HG03025 (cell line): ENCODE results near the gene NDST3.
"Not testable (repeated sequence)": the region's sequence is repeated elsewhere in the genome, so short reads cannot be mapped to it uniquely, and the experiment has no call there.

ENCODE experiments used
- ATAC-seq: cut with Tn5 transposase; IDR thresholded peaks from one replicate; pipeline ENCODE4 v1.9.1; 2021; ENCODE audit warnings: mild to moderate bottlenecking, moderate library complexity; ENCODE audit not compliant: unreplicated experiment, low FRiP score

Gene NDST3

DNA sequence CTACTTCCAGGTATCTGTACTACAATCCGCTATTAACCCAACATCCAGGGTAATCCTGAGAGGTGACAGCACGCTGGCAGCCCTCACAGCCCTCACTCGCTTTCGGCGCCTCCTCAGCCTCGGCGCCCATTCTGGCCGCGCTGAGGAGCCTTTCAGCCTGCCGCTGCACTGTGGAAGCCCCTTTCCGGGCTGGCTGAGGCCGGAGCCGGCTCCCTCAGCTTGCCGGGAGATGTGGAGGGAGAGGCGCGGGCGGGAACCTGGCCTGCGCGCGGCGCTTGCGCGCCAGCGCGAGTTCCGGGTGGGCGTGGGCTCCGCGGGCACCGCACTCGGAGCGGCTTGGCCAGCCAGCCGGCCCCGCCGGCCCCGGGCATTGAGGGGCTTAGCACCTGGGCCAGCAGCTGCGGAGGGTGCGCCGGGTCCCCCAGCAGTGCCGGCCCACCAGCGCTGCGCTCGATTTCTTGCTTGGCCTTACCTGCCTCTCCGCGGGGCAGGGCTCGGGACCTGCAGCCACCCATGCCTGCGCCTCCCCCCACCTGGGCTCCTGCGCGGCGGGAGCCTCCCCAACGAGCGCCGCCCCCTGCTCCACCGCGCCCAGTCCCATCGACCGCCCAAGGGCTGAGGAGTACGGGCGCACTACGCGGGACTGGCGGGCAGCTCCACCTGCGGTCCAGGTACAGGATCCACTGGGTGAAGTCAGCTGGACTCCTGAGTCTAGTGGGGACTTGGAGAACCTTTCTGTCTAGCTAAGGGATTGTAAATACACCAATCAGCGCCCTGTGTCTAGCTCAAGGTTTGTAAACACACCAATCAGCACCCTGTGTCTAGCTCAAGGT lies 231.2 kb downstream of the NDST3 start:
- ATAC-seq, result no peak

GRCh38 chr4:118266145-118266496 lies 231.8 kb downstream of the NDST3 start:
- ATAC-seq, result not testable (repeated sequence)

GRCh38 chr4:118268780-118269179 lies 234.5 kb downstream of the NDST3 start:
- no peak for ATAC-seq

GRCh38 chr4:118270492-118270891 lies 236.2 kb downstream of the NDST3 start:
- no peak for ATAC-seq

GRCh38 chr4:118271788-118272187 lies 237.5 kb downstream of the NDST3 start:
- ATAC-seq, result no peak

DNA sequence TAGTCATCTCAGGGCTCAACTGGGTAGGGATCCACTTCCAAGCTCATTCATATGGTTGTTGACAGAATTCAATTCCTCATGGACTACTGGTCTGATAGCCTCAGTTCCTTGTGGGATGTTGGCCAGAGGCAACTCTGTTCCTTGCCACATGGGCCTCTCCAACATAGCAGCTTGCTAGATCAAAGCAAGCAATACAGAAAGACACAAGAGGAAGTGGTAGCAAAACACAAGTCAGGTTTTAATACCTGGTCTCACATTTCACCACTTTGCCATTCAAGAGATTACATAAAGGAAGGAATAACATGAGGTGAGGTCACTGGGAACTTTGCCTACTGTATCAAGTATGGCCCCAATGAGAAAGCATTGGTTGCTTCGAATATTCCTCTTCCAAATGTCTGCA lies 239.4 kb downstream of the NDST3 start:
- ATAC-seq, result no peak

DNA sequence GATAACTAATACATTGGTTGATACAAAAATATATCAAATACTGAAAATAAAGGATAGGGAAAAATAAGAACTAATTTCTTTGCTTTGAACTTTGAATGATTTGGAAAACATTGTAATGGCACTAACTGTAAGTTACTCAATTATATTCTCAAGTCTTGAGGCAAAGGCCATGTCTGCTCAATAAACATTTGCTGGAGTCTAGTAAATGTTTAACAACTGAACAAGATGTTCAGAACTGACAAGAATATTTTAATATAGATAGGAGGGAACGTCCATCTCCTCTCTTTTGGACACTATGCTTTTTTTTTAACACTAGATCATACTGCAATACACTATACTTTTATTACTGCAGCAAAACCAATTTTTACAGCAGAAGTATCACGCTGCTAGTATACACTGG lies 242.3 kb downstream of the NDST3 start:
- no peak for ATAC-seq

DNA sequence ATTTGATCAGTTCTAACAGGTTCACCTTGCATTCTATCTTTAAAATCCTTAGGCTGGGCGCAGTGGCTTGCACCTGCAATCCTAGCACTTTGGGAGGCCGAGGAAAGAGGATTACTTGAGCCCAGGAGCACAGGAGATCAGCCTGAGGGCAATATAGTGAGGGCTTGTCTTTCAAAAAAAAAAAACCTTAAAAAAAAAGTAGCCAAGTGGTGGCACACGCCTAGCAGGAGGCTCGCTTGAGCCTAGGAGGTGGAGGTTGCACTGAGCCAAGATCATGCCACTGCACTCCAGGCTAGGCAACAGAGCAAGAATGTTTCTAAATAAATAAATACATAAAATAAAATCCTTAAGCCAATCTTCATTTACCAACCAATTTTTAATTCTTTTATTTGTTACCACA lies 243.0 kb downstream of the NDST3 start:
- no peak for ATAC-seq

GRCh38 chr4:118278473-118279274 lies 244.4 kb downstream of the NDST3 start:
- peak; percentile 80 for ATAC-seq

- no peak for ATAC-seq
Measured at GRCh38 chr4:118279328-118279727, 245.0 kb downstream of the NDST3 start.

DNA sequence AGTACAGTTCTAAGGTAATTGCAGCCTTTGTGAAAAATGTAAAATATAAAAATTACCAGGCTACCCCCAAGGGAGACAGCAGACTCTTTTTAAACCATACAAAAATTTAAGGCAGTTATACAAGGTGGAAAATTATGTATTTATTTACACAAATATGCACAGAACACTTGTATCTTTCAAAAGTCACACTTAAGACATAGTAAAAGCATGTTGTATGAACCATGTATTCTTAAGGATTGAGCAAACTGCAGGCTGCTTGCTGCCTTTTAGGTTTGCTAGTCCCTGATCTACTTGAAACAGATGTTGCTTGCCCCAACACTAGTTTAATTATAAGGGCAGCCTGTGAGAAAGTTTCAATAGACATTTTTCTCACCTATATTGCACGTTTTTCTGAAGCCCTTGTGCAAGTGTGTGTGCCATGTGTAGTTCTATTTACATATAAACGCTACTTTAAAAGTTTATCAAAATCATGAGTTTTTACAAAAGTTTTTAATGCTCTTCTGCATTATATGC lies 245.7 kb downstream of the NDST3 start:
- no peak for ATAC-seq

DNA sequence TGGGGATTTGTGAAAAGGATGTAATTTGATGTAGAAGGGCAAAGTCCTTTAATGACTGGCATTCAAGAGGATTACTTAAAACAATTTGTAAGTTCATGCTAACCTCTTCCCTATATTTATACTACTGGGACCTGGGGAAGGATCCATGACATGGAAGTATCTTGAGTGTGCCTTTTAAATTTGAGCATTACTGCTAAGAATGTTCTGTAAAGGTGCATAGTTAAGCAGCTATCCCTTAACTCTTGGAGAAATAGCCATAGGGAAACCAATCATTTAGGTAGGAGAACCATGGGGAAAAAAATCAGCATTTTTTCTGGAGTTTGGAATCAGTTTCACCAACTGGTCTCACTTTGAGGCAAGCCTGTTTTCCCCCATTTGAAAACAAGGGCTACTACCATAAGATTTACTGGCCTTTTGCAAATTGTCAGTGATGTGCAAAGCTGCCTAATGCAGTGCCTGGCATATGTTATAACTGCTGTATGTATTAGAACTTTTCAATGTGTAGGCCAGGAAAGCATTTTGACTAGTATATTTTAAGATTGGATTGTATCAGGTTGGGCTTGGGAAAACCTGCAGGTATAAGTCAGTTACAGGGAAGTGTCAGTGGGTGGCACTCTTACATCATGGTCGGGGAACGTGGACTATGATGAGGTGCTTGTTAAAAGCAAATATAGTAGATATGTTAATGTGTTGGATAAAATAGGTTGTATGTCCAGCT lies 246.4 kb downstream of the NDST3 start:
- ATAC-seq, result no peak

DNA sequence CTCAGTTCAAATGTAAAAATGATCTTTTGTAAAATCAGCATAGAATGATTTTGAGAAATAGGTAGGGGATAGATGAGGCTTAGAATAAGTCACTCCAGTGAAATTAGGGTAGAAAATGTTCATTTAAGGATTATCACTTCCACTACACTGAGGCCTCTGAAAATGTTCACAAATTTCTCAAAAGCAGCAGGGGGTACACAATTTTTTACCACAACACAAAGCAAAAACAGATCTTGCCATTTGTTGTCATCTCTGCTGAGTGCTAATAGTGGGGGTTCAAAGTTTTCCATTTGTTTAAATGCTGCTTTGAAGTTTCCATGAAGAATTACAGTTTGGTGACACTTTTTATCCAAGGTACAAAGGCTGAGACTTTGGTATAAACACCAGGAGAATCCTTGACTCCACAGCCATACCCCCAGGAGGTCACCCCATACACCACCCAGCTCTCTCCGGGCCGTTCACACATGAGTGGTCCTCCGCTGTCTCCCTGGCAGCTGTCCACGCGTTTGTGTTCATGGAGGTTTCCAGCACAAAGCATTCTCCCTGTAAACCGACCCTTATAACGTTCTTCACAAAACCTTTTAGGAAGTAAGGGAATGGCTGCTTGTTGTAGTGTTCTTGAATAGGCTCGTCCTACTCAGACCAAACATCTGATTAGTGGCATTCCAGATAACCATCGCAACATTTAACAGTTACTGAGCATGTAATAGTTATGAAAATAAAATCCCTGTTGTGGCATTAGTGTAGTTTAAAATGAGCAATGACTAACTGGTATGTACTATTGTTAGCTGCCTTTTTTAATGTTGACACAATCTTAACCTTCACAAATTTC lies 247.5 kb downstream of the NDST3 start:
- no peak for ATAC-seq

DNA sequence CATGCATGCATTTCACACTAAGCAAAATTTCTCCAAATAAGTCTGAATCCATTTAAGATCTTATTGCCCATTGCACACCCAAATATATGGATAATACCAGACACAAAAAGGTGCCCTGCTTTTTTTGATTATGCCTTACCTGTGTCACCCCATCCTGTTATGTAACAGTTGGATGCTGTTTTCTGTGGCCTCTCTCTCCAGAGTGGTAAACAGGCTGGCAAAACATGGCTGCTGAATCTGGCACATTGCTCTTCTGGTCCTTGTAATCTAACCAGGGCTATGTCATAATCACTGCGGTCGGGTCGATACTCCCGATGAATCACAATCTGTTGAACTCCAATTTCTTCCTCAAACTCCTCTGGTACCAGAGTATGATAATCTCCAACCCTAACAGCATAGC lies 248.4 kb downstream of the NDST3 start:
- no peak for ATAC-seq

DNA sequence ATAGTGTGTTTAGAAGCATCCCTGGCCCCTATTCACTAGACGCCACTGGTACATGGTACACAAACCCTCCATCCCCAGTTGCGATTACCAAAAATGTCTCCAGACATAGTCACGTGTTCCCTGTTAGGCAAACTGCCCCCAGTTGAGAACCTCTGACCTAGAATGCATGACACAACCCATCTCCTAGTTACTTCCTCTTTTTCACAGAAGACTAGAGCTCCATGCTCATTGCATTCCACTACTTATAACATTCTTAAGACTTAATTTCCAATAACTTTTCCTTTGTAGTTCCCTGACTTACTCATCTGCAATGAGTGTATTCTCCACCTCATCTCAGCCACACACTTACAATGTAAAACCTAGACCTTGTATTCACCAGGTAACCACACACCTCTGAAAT lies 249.9 kb downstream of the NDST3 start:
- peak; percentile 57 for ATAC-seq

DNA sequence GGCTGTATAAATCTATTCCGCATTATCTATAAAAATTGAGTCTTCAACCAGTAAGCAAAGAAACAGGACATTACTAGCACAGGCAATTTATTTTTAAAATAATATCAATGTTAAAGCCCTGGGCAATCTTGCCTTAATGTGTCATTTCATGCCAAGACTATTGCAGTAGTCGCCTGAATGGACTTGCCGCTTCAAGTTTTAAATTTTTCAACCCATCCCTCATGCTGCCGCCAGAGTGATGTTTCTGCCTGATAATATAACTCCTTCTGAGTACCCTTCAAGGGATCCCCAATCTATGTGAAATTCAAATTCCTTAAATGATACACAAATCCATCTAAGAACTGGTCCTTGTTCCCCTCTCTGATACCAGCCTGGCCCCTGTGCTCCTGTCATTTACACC lies 251.6 kb downstream of the NDST3 start:
- ATAC-seq, result no peak

- ATAC-seq, result no peak
Measured at GRCh38 chr4:118286685-118287084, 252.4 kb downstream of the NDST3 start.

GRCh38 chr4:118287711-118288451 lies 253.6 kb downstream of the NDST3 start:
- ATAC-seq, result no peak

DNA sequence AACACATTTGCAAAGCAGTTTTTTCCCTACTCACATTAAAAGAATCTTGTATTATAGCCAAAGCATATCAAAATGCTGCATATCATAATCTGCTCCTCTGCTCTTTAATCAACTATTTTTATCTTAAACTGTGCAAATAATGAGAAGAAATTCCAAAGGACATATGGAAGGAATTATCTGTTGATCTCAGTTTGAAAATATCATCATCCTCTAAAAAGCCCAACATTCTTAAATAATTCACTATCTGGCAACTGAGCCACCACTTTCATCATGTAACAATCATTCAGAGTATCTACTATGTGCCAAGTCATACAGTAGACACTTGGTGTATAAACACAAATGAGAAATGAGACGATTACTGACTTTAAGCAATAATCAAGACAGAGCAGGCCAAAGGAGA lies 255.5 kb downstream of the NDST3 start:
- ATAC-seq, result no peak
